ENCODE results near the gene OR7D4.
"Not testable (repeated sequence)": the region's sequence is repeated elsewhere in the genome, so short reads cannot be mapped to it uniquely, and the experiment has no call there.

Gene OR7D4

GRCh38 chr19:9219489-9219888 is at the start of gene OR7D4:
TSS of gene OR7D4 (minus strand) at chr19:9219589. CDS start at chr19:9214837, 4,752 bp downstream.
- no peak for DNase-seq

GRCh38 chr19:9251236-9251635 is 31.8 kb upstream of the OR7D4 start:
- DNase-seq, result no peak

- DNase-seq, result no peak
Observed at GRCh38 chr19:9250630-9251029, 31.2 kb upstream of the OR7D4 start, which contains the start of gene OR7E24. TSS of gene OR7E24 (plus strand) at chr19:9250930. CDS start at chr19:9251044, 114 bp downstream.

- DNase-seq, result peak; percentile 44
Observed at GRCh38 chr19:9205501-9206113, 13.8 kb downstream of the OR7D4 start.

GRCh38 chr19:9198044-9198443 is 21.3 kb downstream of the OR7D4 start:
- not testable (repeated sequence) for DNase-seq

GRCh38 chr19:9189535-9189934 is 29.9 kb downstream of the OR7D4 start:
- no peak for DNase-seq

GRCh38 chr19:9187191-9187590 is 32.2 kb downstream of the OR7D4 start:
- no peak for DNase-seq

- DNase-seq, result no peak
Observed at GRCh38 chr19:9183000-9183399, 36.4 kb downstream of the OR7D4 start.

- no peak for DNase-seq
Observed at GRCh38 chr19:9178901-9179300, 40.5 kb downstream of the OR7D4 start, which contains the start of gene OR7D2. TSS of gene OR7D2 (plus strand) at chr19:9178979. CDS start at chr19:9185782, 6,803 bp downstream.

GRCh38 chr19:9175326-9175725 is 44.1 kb downstream of the OR7D4 start:
- DNase-seq, result no peak

GRCh38 chr19:9171393-9171991 is 47.9 kb downstream of the OR7D4 start:
- DNase-seq, result no peak

GRCh38 chr19:9166846-9167245 is 52.5 kb downstream of the OR7D4 start:
- no peak for DNase-seq

- no peak for DNase-seq
Observed at GRCh38 chr19:9165261-9165660, 54.1 kb downstream of the OR7D4 start.

- DNase-seq, result no peak
Observed at GRCh38 chr19:9161427-9161826, 58.0 kb downstream of the OR7D4 start.
